Neuron (in vitro differentiated cells): Measurements from ENCODE around the gene CCL22.

ENCODE experiments used
- H2AFZ ChIP-seq: one replicate; pipeline ENCODE4 v1.6.1; 2013; ENCODE audit warnings: low read depth, mild to moderate bottlenecking, inconsistent platforms, low read length, moderate library complexity
- H3K27me3 ChIP-seq: one replicate; pipeline ENCODE4 v1.6.1; 2013; ENCODE audit warnings: low read length; ENCODE audit not compliant: insufficient read depth
- H3K36me3 ChIP-seq: one replicate; pipeline ENCODE4 v1.6.1; 2013; ENCODE audit warnings: low read length; ENCODE audit not compliant: insufficient read depth
- H3K4me1 ChIP-seq: one replicate; pipeline ENCODE4 v1.6.1; 2013; ENCODE audit warnings: low read length; ENCODE audit not compliant: insufficient read depth
- H3K4me3 ChIP-seq: 2 replicates; pipeline ENCODE4 v1.5.1; 2013; ENCODE audit warnings: mild to moderate bottlenecking, low read length, moderate library complexity
- H3K9me3 ChIP-seq: one replicate; pipeline ENCODE4 v1.6.1; 2013; ENCODE audit warnings: low read length

CCL22 gene

DNA sequence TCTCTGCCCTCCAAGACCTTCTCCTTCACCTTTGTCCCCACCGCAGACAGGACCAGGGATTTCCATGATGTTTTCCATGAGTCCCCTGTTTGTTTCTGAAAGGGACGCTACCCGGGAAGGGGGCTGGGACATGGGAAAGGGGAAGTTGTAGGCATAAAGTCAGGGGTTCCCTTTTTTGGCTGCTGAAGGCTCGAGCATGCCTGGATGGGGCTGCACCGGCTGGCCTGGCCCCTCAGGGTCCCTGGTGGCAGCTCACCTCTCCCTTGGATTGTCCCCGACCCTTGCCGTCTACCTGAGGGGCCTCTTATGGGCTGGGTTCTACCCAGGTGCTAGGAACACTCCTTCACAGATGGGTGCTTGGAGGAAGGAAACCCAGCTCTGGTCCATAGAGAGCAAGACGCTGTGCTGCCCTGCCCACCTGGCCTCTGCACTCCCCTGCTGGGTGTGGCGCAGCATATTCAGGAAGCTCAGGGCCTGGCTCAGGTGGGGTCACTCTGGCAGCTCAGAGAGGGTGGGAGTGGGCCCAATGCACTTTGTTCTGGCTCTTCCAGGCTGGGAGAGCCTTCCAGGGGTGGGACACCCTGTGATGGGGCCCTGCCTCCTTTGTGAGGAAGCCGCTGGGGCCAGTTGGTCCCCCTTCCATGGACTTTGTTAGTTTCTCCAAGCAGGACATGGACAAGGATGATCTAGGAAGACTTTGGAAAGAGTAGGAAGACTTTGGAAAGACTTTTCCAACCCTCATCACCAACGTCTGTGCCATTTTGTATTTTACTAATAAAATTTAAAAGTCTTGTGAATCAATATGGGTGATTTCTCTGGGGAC is 25.9 kb downstream of the CCL22 start:
- H3K4me1 ChIP-seq: no peaks in the 10 kb centered on the region
- H3K9me3 ChIP-seq: no peaks in the 10 kb centered on the region
- no peaks in the 10 kb centered on the region for H3K36me3 ChIP-seq
- H2AFZ ChIP-seq: no peak overlapping the region
- no peaks in the 10 kb centered on the region for H3K27me3 ChIP-seq
- no peak overlapping the region for H3K4me3 ChIP-seq

GRCh38 chr16:57385083-57385482 is 26.5 kb downstream of the CCL22 start:
- H3K27me3 ChIP-seq: no peaks in the 10 kb centered on the region
- no peaks in the 10 kb centered on the region for H3K4me1 ChIP-seq
- no peaks in the 10 kb centered on the region for H3K36me3 ChIP-seq
- no peaks in the 10 kb centered on the region for H3K9me3 ChIP-seq
- H3K4me3 ChIP-seq: no peak overlapping the region
- H2AFZ ChIP-seq: no peak overlapping the region

- no peaks in the 10 kb centered on the region for H3K9me3 ChIP-seq
- no peak overlapping the region for H3K4me3 ChIP-seq
- H3K4me1 ChIP-seq: no peaks in the 10 kb centered on the region
- H3K36me3 ChIP-seq: no peaks in the 10 kb centered on the region
- H3K27me3 ChIP-seq: no peaks in the 10 kb centered on the region
- H2AFZ ChIP-seq: no peak overlapping the region
Measured at GRCh38 chr16:57386381-57386951, 27.9 kb downstream of the CCL22 start.

DNA sequence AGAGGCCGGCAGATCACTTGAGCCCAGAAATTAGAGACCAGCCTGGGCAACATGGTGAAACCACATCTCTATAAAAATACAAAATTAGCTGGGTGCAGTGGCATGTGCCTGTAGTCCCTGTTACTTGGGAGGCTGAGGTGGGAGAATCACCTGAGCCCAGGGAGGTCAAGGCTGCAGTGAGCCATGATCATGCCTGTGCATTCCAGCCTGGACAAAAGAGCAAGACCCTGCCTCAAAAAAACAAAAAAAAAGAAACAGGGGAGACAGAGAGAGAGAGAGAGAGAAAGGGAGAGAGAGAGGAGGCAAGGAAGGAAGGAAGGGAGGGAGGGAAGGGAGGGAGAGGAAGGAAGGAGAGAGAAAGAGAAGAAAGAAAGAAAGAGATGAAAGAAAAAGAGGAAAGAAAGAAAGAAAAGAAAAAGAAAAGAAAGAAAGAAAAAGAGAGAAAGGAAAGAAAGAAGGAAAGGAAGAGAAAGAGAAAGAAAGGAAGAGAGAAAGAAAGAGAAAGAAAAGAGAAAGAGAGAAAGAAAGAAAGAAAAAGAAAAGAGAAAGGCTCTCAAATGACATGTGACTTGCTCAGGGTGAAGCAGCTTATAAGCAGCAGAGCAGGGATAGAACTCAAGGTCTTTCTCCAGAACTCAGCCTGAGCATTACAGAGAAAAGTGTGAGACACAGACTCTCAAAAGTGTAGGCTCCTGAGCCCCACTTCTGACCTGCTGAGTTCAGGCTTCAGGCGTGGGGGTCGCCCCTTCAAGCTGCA is 29.2 kb downstream of the CCL22 start:
- no peaks in the 10 kb centered on the region for H3K9me3 ChIP-seq
- no peak overlapping the region for H2AFZ ChIP-seq
- H3K4me3 ChIP-seq: no peak overlapping the region
- H3K4me1 ChIP-seq: no peaks in the 10 kb centered on the region
- no peaks in the 10 kb centered on the region for H3K27me3 ChIP-seq
- no peaks in the 10 kb centered on the region for H3K36me3 ChIP-seq

GRCh38 chr16:57388359-57389086 is 29.9 kb downstream of the CCL22 start:
- Histone ChIP-seq H3K36me3 (no peaks in the 10 kb centered on the region), H3K4me1 (no peaks in the 10 kb centered on the region), H2AFZ (no peak overlapping the region), H3K9me3 (no peaks in the 10 kb centered on the region), H3K4me3 (no peak overlapping the region), H3K27me3 (no peaks in the 10 kb centered on the region)

DNA sequence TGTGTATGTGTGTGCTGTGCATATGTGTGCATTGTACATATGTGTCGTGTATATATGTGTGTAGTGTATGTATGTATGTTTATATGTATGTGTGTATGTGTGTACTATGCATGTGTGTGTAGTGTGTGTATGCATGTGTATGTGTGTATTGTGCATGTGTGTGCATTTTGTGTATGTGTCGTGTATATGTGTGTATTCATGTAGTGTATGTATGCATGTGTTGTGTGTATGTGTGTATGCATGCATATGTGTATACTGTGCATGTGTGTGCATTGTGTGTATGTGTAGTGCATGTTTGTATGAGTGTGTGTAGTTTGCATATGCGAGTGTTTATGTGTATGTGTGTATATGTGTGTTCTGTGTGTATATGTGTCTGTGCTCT is 30.5 kb downstream of the CCL22 start:
- no peaks in the 10 kb centered on the region for H3K4me1 ChIP-seq
- H3K4me3 ChIP-seq: no peak overlapping the region
- no peaks in the 10 kb centered on the region for H3K36me3 ChIP-seq
- H3K9me3 ChIP-seq: no peaks in the 10 kb centered on the region
- H2AFZ ChIP-seq: no peak overlapping the region
- no peaks in the 10 kb centered on the region for H3K27me3 ChIP-seq

- Histone ChIP-seq H3K4me3 (no peak overlapping the region), H3K27me3 (no peaks in the 10 kb centered on the region), H2AFZ (no peak overlapping the region), H3K9me3 (no peaks in the 10 kb centered on the region), H3K4me1 (no peaks in the 10 kb centered on the region), H3K36me3 (no peaks in the 10 kb centered on the region)
Measured at GRCh38 chr16:57390636-57391295, 32.2 kb downstream of the CCL22 start.

DNA sequence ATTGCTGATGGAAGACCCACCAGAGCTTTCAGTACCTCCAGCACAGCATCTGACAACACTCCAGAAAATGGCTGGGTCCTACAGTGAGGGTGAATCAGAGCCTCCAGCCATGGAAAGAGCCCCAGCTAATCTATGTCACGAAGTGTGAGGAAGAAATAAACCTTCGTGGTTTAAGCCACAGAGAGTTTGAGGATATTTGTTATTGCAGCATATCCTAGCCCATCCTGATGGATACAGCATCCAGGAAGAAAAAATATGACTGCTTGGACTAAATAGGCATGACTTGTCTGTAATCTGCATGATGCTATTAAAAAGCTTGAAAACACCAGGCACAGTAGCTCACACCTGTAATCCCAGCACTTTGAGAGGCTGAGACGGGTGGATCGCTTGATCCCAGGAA is 32.7 kb downstream of the CCL22 start:
- Histone ChIP-seq H3K36me3 (no peaks in the 10 kb centered on the region), H3K4me3 (no peak overlapping the region), H3K27me3 (no peaks in the 10 kb centered on the region), H2AFZ (no peak overlapping the region), H3K4me1 (no peaks in the 10 kb centered on the region), H3K9me3 (no peaks in the 10 kb centered on the region)

GRCh38 chr16:57391708-57392107 is 33.1 kb downstream of the CCL22 start:
- no peak overlapping the region for H3K4me3 ChIP-seq
- H2AFZ ChIP-seq: no peak overlapping the region
- no peaks in the 10 kb centered on the region for H3K9me3 ChIP-seq
- no peaks in the 10 kb centered on the region for H3K4me1 ChIP-seq
- no peaks in the 10 kb centered on the region for H3K36me3 ChIP-seq
- no peaks in the 10 kb centered on the region for H3K27me3 ChIP-seq

DNA sequence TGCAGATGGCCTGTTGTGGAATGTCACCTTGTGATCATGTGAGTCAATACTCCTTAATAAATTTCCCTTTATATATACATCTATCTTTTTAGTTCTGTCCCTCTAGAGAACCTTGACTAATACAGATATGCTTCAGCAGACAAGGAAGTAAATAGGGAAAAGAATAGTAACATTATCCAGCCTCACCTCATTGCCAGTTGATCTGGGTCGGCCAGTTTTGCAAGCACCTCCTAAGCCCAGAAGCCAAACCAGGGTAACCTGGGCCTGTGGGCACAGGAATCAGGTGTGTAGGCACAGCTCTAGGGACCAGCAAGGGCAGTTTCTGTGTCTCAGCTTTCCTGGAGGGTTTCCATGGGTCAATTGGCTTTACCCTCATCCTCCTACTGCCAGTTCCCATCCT is 34.1 kb downstream of the CCL22 start:
- H3K4me3 ChIP-seq: no peak overlapping the region
- no peak overlapping the region for H2AFZ ChIP-seq
- no peaks in the 10 kb centered on the region for H3K9me3 ChIP-seq
- no peaks in the 10 kb centered on the region for H3K27me3 ChIP-seq
- no peaks in the 10 kb centered on the region for H3K36me3 ChIP-seq
- H3K4me1 ChIP-seq: no peaks in the 10 kb centered on the region

DNA sequence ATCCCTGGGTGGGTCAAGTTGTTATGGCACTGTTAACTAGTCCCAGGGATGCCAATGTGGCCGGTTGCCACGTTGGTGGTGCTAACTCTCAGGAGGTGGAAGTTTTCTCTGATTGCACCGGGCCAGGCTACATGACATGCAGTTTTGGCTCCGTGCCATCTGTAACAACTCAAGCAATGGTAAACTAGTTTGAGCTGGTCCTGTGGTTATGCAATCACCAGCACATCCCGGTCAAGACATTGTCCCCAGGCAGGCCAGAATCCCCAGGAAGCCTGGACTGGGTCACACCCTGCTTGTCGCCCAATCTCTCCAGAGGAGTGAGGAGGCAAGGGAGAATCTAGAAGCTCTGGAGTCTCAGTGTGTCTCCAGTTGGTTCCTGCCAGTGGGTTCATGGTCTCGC is 35.9 kb downstream of the CCL22 start:
- no peaks in the 10 kb centered on the region for H3K4me1 ChIP-seq
- no peaks in the 10 kb centered on the region for H3K9me3 ChIP-seq
- no peak overlapping the region for H2AFZ ChIP-seq
- no peaks in the 10 kb centered on the region for H3K36me3 ChIP-seq
- no peak overlapping the region for H3K4me3 ChIP-seq
- H3K27me3 ChIP-seq: no peaks in the 10 kb centered on the region

DNA sequence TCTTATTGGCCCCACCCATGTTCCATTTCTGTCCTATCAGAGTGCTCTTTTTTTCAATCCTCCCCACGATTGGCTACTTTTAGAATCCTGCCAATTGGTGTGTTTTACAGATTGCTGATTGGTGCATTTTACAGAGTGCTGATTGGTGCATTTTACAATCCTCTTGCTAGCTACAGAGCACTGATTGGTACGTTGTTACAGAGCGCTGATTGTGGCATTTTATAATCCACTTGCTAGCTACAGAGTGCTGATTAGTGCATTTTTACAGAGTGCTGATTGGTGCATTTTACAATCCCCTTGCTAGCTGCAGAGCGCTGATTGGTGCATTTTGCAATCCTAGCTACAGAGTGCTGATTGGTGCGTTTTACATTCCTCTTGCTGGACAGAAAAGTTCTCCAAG is 36.4 kb downstream of the CCL22 start:
- no peaks in the 10 kb centered on the region for H3K9me3 ChIP-seq
- H2AFZ ChIP-seq: no peak overlapping the region
- no peak overlapping the region for H3K4me3 ChIP-seq
- no peaks in the 10 kb centered on the region for H3K4me1 ChIP-seq
- H3K36me3 ChIP-seq: no peaks in the 10 kb centered on the region
- no peaks in the 10 kb centered on the region for H3K27me3 ChIP-seq
